IMR-90 (cell line): ENCODE measurements around the gene EIF3I. TPM values are rescaled to one million over a fixed set of nuclear protein-coding genes. Genes with fewer than 3 reads are reported as not detected.

Source experiments
- ATAC-seq: fragments of 200-7000 bp; cut with Tn5 transposase; 2 replicates; pipeline ENCODE4 v1.9.1; 2020; ENCODE audit warnings: low read depth, mild to moderate bottlenecking, moderate library complexity
- BruUV-seq: library from RNA; stranded (reverse); fragments of 400-500 nt; replicated peaks from 2 replicates; lab custom pipeline; 2021; lab: Mats Ljungman, UMichigan
- CTCF ChIA-PET: fragments of 300-600 bp; formaldehyde crosslinking; extraction: SDS; loops from one replicate; lab custom pipeline; 2021; ENCODE audit warnings: antibody characterized with exemption; lab: Yijun Ruan, JAX
- POLR2A ChIA-PET: fragments of 300-600 bp; sonication (Branson Sonifier 250); formaldehyde crosslinking; loops from one replicate; lab custom pipeline; 2022; ENCODE audit warnings: antibody characterized with exemption; ENCODE audit not compliant: unreplicated experiment; lab: Charles Lee
- DNase-seq: peaks from one replicate; pipeline ENCODE4 v3.0.0; 2013
- H2AFZ ChIP-seq: replicated peaks from 2 replicates; pipeline ENCODE3; 2013; ENCODE audit warnings: low read length, mild to moderate bottlenecking; ENCODE audit not compliant: poor library complexity
- H2AK5ac ChIP-seq: 2 replicates; pipeline ENCODE4 v1.6.1; 2013; ENCODE audit warnings: low read depth, low read length, inconsistent platforms
- H2AK9ac ChIP-seq: replicated peaks from 2 replicates; pipeline ENCODE3; 2013; ENCODE audit warnings: mild to moderate bottlenecking, low read depth, low read length, moderate library complexity; ENCODE audit not compliant: poor library complexity
- H2BK120ac ChIP-seq: 2 replicates; pipeline ENCODE4 v1.6.1; 2013; ENCODE audit warnings: low read depth, low read length, inconsistent platforms
- H2BK15ac ChIP-seq: 3 replicates; pipeline ENCODE4 v1.6.1; 2013; ENCODE audit warnings: low read depth, low read length, inconsistent platforms
- H2BK20ac ChIP-seq: 2 replicates; pipeline ENCODE4 v1.6.1; 2013; ENCODE audit warnings: low read depth, mild to moderate bottlenecking, inconsistent platforms, low read length, moderate library complexity
- H2BK5ac ChIP-seq: 2 replicates; pipeline ENCODE4 v1.6.1; 2013; ENCODE audit warnings: mild to moderate bottlenecking, low read depth, low read length, inconsistent platforms; ENCODE audit not compliant: poor library complexity, severe bottlenecking
- H3K14ac ChIP-seq: replicated peaks from 2 replicates; pipeline ENCODE4 v1.6.1; 2013; ENCODE audit warnings: low read depth, low read length, inconsistent platforms
- H3K18ac ChIP-seq: 2 replicates; pipeline ENCODE4 v1.6.1; 2013; ENCODE audit warnings: low read depth, low read length, control low read depth
- H3K23ac ChIP-seq: 2 replicates; pipeline ENCODE4 v1.6.1; 2013; ENCODE audit warnings: low read depth, low read length, inconsistent platforms
- H3K27ac ChIP-seq: 2 replicates; pipeline ENCODE4 v1.5.1; 2013; ENCODE audit warnings: mild to moderate bottlenecking, control low read depth, low read length; ENCODE audit not compliant: insufficient read depth
- H3K27me3 ChIP-seq: 2 replicates; pipeline ENCODE4 v1.6.1; 2013; ENCODE audit warnings: low read length; ENCODE audit not compliant: control insufficient read depth, insufficient read depth
- H3K36me3 ChIP-seq: 2 replicates; pipeline ENCODE4 v1.6.1; 2013; ENCODE audit warnings: low read length, mixed read lengths; ENCODE audit not compliant: control insufficient read depth, insufficient read depth
- H3K4ac ChIP-seq: 2 replicates; pipeline ENCODE4 v1.6.1; 2013; ENCODE audit warnings: low read depth, low read length, inconsistent platforms
- H3K4me1 ChIP-seq: 2 replicates; pipeline ENCODE4 v1.6.1; 2013; ENCODE audit warnings: low read length, mixed read lengths; ENCODE audit not compliant: control insufficient read depth, insufficient read depth
- H3K4me2 ChIP-seq: 2 replicates; pipeline ENCODE4 v1.6.1; 2013; ENCODE audit warnings: low read depth, mild to moderate bottlenecking, control low read depth, low read length, moderate library complexity
- H3K4me3 ChIP-seq: 2 replicates; pipeline ENCODE4 v1.5.1; 2013; ENCODE audit warnings: low read depth, mild to moderate bottlenecking, control low read depth, low read length, moderate library complexity; ENCODE audit not compliant: insufficient read depth
- H3K56ac ChIP-seq: 2 replicates; pipeline ENCODE4 v1.6.1; 2013; ENCODE audit warnings: low read length, inconsistent platforms; ENCODE audit not compliant: insufficient read depth; ENCODE audit errors: extremely low read depth
- H3K79me1 ChIP-seq, 2 experiments: 2 replicates each; pipeline ENCODE4 v1.6.1; 2013; ENCODE audit warnings: low read length in 2 of 2, inconsistent platforms in 1 of 2, low read depth in 1 of 2
- H3K9ac ChIP-seq: 2 replicates; pipeline ENCODE4 v1.6.1; 2013; ENCODE audit warnings: low read depth, low read length, control low read depth
- H3K9me1 ChIP-seq: 2 replicates; pipeline ENCODE4 v1.6.1; 2013; ENCODE audit warnings: low read length, inconsistent platforms; ENCODE audit not compliant: insufficient read depth
- H3K9me3 ChIP-seq: 2 replicates; pipeline ENCODE4 v1.6.1; 2013; ENCODE audit warnings: low read length; ENCODE audit not compliant: control insufficient read depth, insufficient read depth
- H4K20me1 ChIP-seq: 2 replicates; pipeline ENCODE4 v1.6.1; 2013; ENCODE audit warnings: low read length, inconsistent platforms; ENCODE audit not compliant: insufficient read depth
- H4K5ac ChIP-seq: 2 replicates; pipeline ENCODE4 v1.6.1; 2013; ENCODE audit warnings: mild to moderate bottlenecking, low read depth, low read length, control low read depth
- H4K8ac ChIP-seq, 2 experiments: 2 replicates each; pipeline ENCODE4 v1.6.1; 2013; ENCODE audit warnings: low read depth in 2 of 2, low read length in 2 of 2, control low read depth in 1 of 2, inconsistent platforms in 1 of 2
- H4K91ac ChIP-seq: 2 replicates; pipeline ENCODE4 v1.6.1; 2013; ENCODE audit warnings: low read depth, low read length, inconsistent platforms; ENCODE audit not compliant: insufficient read depth
- BHLHE40 ChIP-seq: fragments of 150-350 bp; IDR thresholded peaks from 2 replicates; pipeline ENCODE4 v1.6.1; 2016; ENCODE audit warnings: mild to moderate bottlenecking, low read depth, low read length
- CEBPB ChIP-seq: IDR thresholded peaks from 2 replicates; pipeline ENCODE4 v1.6.1; 2012; ENCODE audit warnings: low read depth, low read length, improper control_type of control experiment
- CHD1 ChIP-seq: IDR thresholded peaks from 2 replicates; pipeline ENCODE4 v1.6.1; 2012; ENCODE audit warnings: low read depth, low read length, improper control_type of control experiment
- FOS ChIP-seq: fragments of 150-350 bp; IDR thresholded peaks from 2 replicates; pipeline ENCODE4 v1.6.1; 2016; ENCODE audit warnings: low read depth, low read length
- MAZ ChIP-seq: IDR thresholded peaks from 2 replicates; pipeline ENCODE4 v1.6.1; 2012; ENCODE audit warnings: low read depth, mild to moderate bottlenecking, low read length, improper control_type of control experiment, moderate library complexity, borderline replicate concordance
- MXI1 ChIP-seq: IDR thresholded peaks from 2 replicates; pipeline ENCODE4 v1.6.1; 2012; ENCODE audit warnings: low read depth, mild to moderate bottlenecking, low read length, moderate library complexity, borderline replicate concordance
- NFE2L2 ChIP-seq: fragments of 150-350 bp; IDR thresholded peaks from 2 replicates; pipeline ENCODE4 v1.6.1; 2016; ENCODE audit warnings: low read depth, mild to moderate bottlenecking, low read length
- POLR2A ChIP-seq: IDR thresholded peaks from 2 replicates; pipeline ENCODE4 v1.6.1; 2012; ENCODE audit warnings: mild to moderate bottlenecking, low read depth, low read length
- RAD21 ChIP-seq: IDR thresholded peaks from 2 replicates; pipeline ENCODE4 v1.6.1; 2012; ENCODE audit warnings: low read length, improper control_type of control experiment
- RCOR1 ChIP-seq: IDR thresholded peaks from 2 replicates; pipeline ENCODE4 v1.6.1; 2012; ENCODE audit warnings: mild to moderate bottlenecking, low read length, improper control_type of control experiment; ENCODE audit not compliant: insufficient replicate concordance
- RFX5 ChIP-seq: IDR thresholded peaks from 2 replicates; pipeline ENCODE4 v1.8.0; 2012; ENCODE audit warnings: low read depth, mild to moderate bottlenecking, low read length, moderate library complexity
- SMC3 ChIP-seq: fragments of 150-350 bp; IDR thresholded peaks from 2 replicates; pipeline ENCODE4 v1.6.1; 2016; ENCODE audit warnings: low read depth, mild to moderate bottlenecking, antibody characterized with exemption, low read length, moderate library complexity
- WGBS, 2 experiments: methylation state at CpG; one replicate each; pipeline versions ENCODE4 v1.1.5 to v1.1.7; 2013; ENCODE audit warnings: missing lambda C conversion rate in 2 of 2; ENCODE audit not compliant: insufficient read length in 1 of 2; ENCODE audit errors: extremely low coverage in 2 of 2; 5-methylcytosine and 5-hydroxymethylcytosine counted together
- dilution Hi-C: fragments of 300-500 bp; cut with HindIII; formaldehyde crosslinking; loops from one replicate; pipeline ENCODE4 v1.14.3; 2018; ENCODE audit warnings: low sequenced_read_pairs; ENCODE audit not compliant: unreplicated experiment
- in situ Hi-C: fragments of 300-500 bp; cut with MboI; formaldehyde crosslinking; loops from 3 replicates; pipeline ENCODE4 v1.14.3; 2019; ENCODE audit warnings: low sequenced_read_pairs, inconsistent platforms, mixed read lengths
- intact Hi-C: fragments of 100-400 bp; cut with micrococcal nuclease; formaldehyde crosslinking; loops from 2 replicates; pipeline ENCODE4 v1.10.0; 2022
- polyA plus RNA-seq, 3 experiments: library from polyadenylated mRNA; depleted of rRNA; stranded (reverse); fragments of >200 nt; gene quantifications; 2 replicates each; pipeline ENCODE4 v1.2.3, GENCODE V29; 2012; ENCODE audit warnings: low replicate concordance in 1 of 3
- total RNA-seq: library from RNA; depleted of rRNA; stranded (reverse); fragments of >200 nt; gene quantifications from 2 replicates; pipeline ENCODE4 v1.2.3, GENCODE V29; 2012
- TF ChIP-seq, protein P1 (sequence below): fragments of 150-350 bp; IDR thresholded peaks from 2 replicates; pipeline ENCODE4 v1.6.1; 2017; ENCODE audit warnings: mild to moderate bottlenecking, antibody characterized with exemption, low read length, low read depth
- TF ChIP-seq, protein P2 (sequence below): fragments of 150-350 bp; IDR thresholded peaks from 2 replicates; pipeline ENCODE4 v1.6.1; 2016; ENCODE audit warnings: low read depth, mild to moderate bottlenecking, low read length, moderate library complexity, borderline replicate concordance

Gene EIF3I
- total and polyA plus RNA-seq, 2 of the 4 experiments (the other 2 are of a cell fraction): 469 to 716 TPM

DNA sequence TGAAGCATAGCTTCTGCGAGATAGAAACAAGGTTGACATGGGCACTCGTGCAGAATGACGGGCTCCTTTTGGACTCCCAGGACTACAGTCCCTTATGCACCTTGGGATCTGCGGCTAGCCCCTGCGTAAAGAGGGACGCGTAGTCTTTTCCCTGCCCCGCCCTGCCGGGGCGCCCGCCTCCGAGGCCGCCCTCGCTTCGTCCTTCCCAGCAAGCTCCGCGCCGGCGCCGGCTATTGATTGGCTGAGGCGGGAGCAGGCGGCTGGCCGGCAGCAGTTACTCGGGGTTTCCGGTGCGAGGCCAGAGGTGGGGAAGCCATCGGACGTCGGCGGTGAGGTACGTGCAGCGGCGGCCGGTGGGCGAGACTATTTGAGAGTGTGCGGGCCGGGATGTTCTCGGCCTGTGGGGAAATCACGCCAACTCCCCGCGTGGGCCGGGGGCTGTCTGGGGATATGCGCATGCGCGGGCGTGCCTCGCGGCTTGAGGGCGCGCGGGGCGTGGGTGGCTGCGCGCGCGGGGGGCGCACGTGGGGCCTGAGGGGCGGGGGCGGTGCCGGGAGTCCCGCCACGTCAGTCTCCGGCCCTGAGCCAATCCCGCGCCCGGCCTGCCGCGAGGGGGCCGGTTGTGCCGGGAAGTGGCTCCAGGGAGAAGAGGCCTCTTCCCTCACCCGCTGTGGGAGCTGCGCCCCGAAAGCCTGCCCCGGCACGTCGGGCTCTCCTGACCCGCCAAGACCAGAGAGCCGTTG, 42.6 kb upstream of the EIF3I start, which contains the start of gene TXLNA:
TXLNA (plus strand) TSS at position 233 of the 743 bp plus-strand sequence. CDS start 671 bp downstream, outside the sequence.
- H4K8ac ChIP-seq: peak within 1 kb of the TSS; percentile 95 to 97
- H2AK9ac ChIP-seq: peak within 1 kb of the TSS; percentile 98
- peak within 1 kb of the TSS; percentile 49 for H3K4me3 ChIP-seq
- H3K27me3 ChIP-seq: no peaks in the 10 kb centered on the region
- POLR2A ChIA-PET: interaction anchor here (0.5 to 1.0 kb wide), 4 partner anchors 35 to 72 kb away, joined by 3 to 7 read pairs (median 4); partner anchors contain the start of gene KPNA6
- H3K9me3 ChIP-seq: no peaks in the 10 kb centered on the region
- H3K4me1 ChIP-seq: peaks cover 21% of the 10 kb centered on the region
- peaks cover 16% of the 10 kb centered on the region for H4K20me1 ChIP-seq
- H3K36me3 ChIP-seq: peaks cover 28% of the 10 kb centered on the region
- dilution Hi-C loops: no loop called here
- H2BK5ac ChIP-seq: peak within 1 kb of the TSS; percentile 93
- H3K79me1 ChIP-seq: peaks cover 11 to 46% of the 10 kb centered on the region in 2 experiments
- peak within 1 kb of the TSS; percentile 95 for H4K91ac ChIP-seq
- peak within 1 kb of the TSS; percentile 97 for H3K56ac ChIP-seq
- peak within 1 kb of the TSS; percentile 96 for H3K14ac ChIP-seq
- ATAC-seq: peak; percentile 87
- H3K4ac ChIP-seq: peak within 1 kb of the TSS; percentile 92
- H3K27ac ChIP-seq: peak within 1 kb of the TSS; percentile 91
- 0% methylated on average over 23 of the region's 79 CpGs; no CpG with 5 or more reads in 1 of the 2 experiments for WGBS, 2 experiments
- in situ Hi-C loops: no loop called here
- peak within 1 kb of the TSS; percentile 92 for H2AK5ac ChIP-seq
- H3K9me1 ChIP-seq: peaks cover 12% of the 10 kb centered on the region; the same call in 1 of the 2 replicates
- peak within 1 kb of the TSS; percentile 79 for H3K18ac ChIP-seq
- intact Hi-C loops: loop anchor here (2.0 kb wide), 2 partner anchors 71 to 107 kb away; partner anchors contain the start of genes KPNA6 and TMEM39B
- H4K5ac ChIP-seq: peak within 1 kb of the TSS; percentile 96
- peak within 1 kb of the TSS; percentile 94 for H3K23ac ChIP-seq
- CTCF ChIA-PET: no interaction called here
- peak within 1 kb of the TSS; percentile 90 for H3K4me2 ChIP-seq
- H2BK20ac ChIP-seq: no peak within 1 kb of the TSS
- H2BK120ac ChIP-seq: peak within 1 kb of the TSS; percentile 86
- peak within 1 kb of the TSS; percentile 97 for H3K9ac ChIP-seq
- peak within 1 kb of the TSS; percentile 98 for H2AFZ ChIP-seq
- no TSS peak for BruUV-seq
- H2BK15ac ChIP-seq: peak within 1 kb of the TSS; percentile 63; the same call in 1 of the 3 replicates
- DNase-seq: peak; percentile 87
- TF ChIP-seq RFX5 (no peak), MAZ (peak; percentile 82; the same call in 1 of the 2 replicates), POLR2A (peak; percentile 93), FOS (no peak), RCOR1 (no peak), MXI1 (peak; percentile 62; the same call in 1 of the 2 replicates), CHD1 (no peak), NFE2L2 (no peak), CEBPB (no peak), BHLHE40 (peak; percentile 66), RAD21 (no peak; the same call in 1 of the 2 replicates), SMC3 (0 out of 2 replicates have a peak, but pooled peaks have one; percentile 13)
- TF ChIP-seq, protein P1, sequence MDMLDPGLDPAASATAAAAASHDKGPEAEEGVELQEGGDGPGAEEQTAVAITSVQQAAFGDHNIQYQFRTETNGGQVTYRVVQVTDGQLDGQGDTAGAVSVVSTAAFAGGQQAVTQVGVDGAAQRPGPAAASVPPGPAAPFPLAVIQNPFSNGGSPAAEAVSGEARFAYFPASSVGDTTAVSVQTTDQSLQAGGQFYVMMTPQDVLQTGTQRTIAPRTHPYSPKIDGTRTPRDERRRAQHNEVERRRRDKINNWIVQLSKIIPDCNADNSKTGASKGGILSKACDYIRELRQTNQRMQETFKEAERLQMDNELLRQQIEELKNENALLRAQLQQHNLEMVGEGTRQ: peak; percentile 82
- TF ChIP-seq, protein P2, sequence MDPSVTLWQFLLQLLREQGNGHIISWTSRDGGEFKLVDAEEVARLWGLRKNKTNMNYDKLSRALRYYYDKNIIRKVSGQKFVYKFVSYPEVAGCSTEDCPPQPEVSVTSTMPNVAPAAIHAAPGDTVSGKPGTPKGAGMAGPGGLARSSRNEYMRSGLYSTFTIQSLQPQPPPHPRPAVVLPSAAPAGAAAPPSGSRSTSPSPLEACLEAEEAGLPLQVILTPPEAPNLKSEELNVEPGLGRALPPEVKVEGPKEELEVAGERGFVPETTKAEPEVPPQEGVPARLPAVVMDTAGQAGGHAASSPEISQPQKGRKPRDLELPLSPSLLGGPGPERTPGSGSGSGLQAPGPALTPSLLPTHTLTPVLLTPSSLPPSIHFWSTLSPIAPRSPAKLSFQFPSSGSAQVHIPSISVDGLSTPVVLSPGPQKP: no peak
